GM12878 (cell line): ENCODE results near the gene EBI3. TPM values are rescaled to one million over a fixed set of nuclear protein-coding genes. Genes with fewer than 3 reads are reported as not detected.

Source experiments
- ATF3 ChIP-seq: IDR thresholded peaks from 2 replicates; pipeline ENCODE4 v1.6.1; 2011; ENCODE audit warnings: low read depth, mild to moderate bottlenecking, low read length, moderate library complexity, borderline replicate concordance; ENCODE audit errors: extremely low read depth
- ATF7 ChIP-seq: fragments of 450-650 bp; IDR thresholded peaks from 2 replicates; pipeline ENCODE4 v1.6.1; 2016; ENCODE audit warnings: low read depth, mild to moderate bottlenecking
- CREB1 ChIP-seq: IDR thresholded peaks from 2 replicates; pipeline ENCODE4 v1.6.1; 2012; ENCODE audit warnings: low read depth, mild to moderate bottlenecking, inconsistent platforms
- EGR1 ChIP-seq, 2 experiments: IDR thresholded peaks; 1 replicate in 1 of 2; 2 replicates in 1 of 2; pipeline ENCODE4 v1.6.1; 2011 to 2012; ENCODE audit warnings: low read depth in 2 of 2, low read length in 2 of 2, borderline replicate concordance in 1 of 2, mild to moderate bottlenecking in 1 of 2, moderate library complexity in 1 of 2
- FOS ChIP-seq: IDR thresholded peaks from 3 replicates; pipeline ENCODE4 v1.6.1; 2011; ENCODE audit warnings: borderline replicate concordance; ENCODE audit not compliant: insufficient read length; ENCODE audit errors: extremely low read depth
- FOXM1 ChIP-seq: IDR thresholded peaks from 2 replicates; pipeline ENCODE4 v1.6.1; 2012; ENCODE audit warnings: low read depth, mild to moderate bottlenecking, inconsistent platforms, low read length, moderate library complexity
- GATAD2B ChIP-seq: fragments of 450-650 bp; conservative IDR thresholded peaks from 2 replicates; pipeline ENCODE4 v1.6.1; 2017; ENCODE audit warnings: low read depth, mild to moderate bottlenecking, moderate library complexity
- HDAC6 ChIP-seq: fragments of 200-600 bp; sonication (generic); IDR thresholded peaks from one replicate; pipeline ENCODE4 v1.8.0; 2017; ENCODE audit warnings: antibody characterized with exemption; ENCODE audit not compliant: unreplicated experiment
- MEF2A ChIP-seq: IDR thresholded peaks from 2 replicates; pipeline ENCODE4 v1.6.1; 2011; ENCODE audit warnings: low read depth, mild to moderate bottlenecking, low read length, moderate library complexity; ENCODE audit not compliant: insufficient read depth
- MEF2B ChIP-seq: fragments of 450-650 bp; IDR thresholded peaks from 2 replicates; pipeline ENCODE4 v1.6.1; 2018; ENCODE audit warnings: mild to moderate bottlenecking, moderate library complexity; ENCODE audit not compliant: partially characterized antibody, poor library complexity, severe bottlenecking
- MTA2 ChIP-seq: fragments of 450-650 bp; IDR thresholded peaks from 2 replicates; pipeline ENCODE4 v1.6.1; 2016; ENCODE audit warnings: low read depth, mild to moderate bottlenecking, moderate library complexity
- PBX3 ChIP-seq: IDR thresholded peaks from 2 replicates; pipeline ENCODE4 v1.6.1; 2011; ENCODE audit warnings: mild to moderate bottlenecking, low read depth, low read length, moderate library complexity; ENCODE audit not compliant: insufficient replicate concordance
- POLR2AphosphoS2 ChIP-seq: IDR thresholded peaks from 2 replicates; pipeline ENCODE4 v1.6.1; 2011; ENCODE audit warnings: low read depth, mild to moderate bottlenecking, low read length, improper control_type of control experiment, moderate library complexity
- POLR2AphosphoS5 ChIP-seq: IDR thresholded peaks from 2 replicates; pipeline ENCODE4 v1.6.1; 2011; ENCODE audit warnings: mild to moderate bottlenecking, low read length, inconsistent platforms
- RCOR1 ChIP-seq: conservative IDR thresholded peaks from 2 replicates; pipeline ENCODE4 v1.6.1; 2012; ENCODE audit warnings: low read depth, low read length, improper control_type of control experiment
- SKIL ChIP-seq: fragments of 450-650 bp; IDR thresholded peaks from 2 replicates; pipeline ENCODE4 v1.6.1; 2017; ENCODE audit warnings: mild to moderate bottlenecking, low read depth, inconsistent platforms; ENCODE audit not compliant: poor library complexity, severe bottlenecking
- SMARCA5 ChIP-seq: fragments of 450-650 bp; IDR thresholded peaks from 2 replicates; pipeline ENCODE4 v1.6.1; 2017; ENCODE audit warnings: mild to moderate bottlenecking
- SREBF2 ChIP-seq: IDR thresholded peaks from 2 replicates; pipeline ENCODE4 v1.6.1; 2012; ENCODE audit warnings: mild to moderate bottlenecking, low read length
- YBX1 ChIP-seq: fragments of 450-650 bp; IDR thresholded peaks from 2 replicates; pipeline ENCODE4 v1.6.1; 2016; ENCODE audit warnings: antibody characterized with exemption
- ZBED1 ChIP-seq: IDR thresholded peaks from 2 replicates; pipeline ENCODE4 v1.6.1; 2016; ENCODE audit warnings: borderline replicate concordance
- polyA plus RNA-seq, 11 experiments: library from polyadenylated mRNA; depleted of rRNA in 4 of 11; unstranded in 6 of 11; stranded (reverse) in 5 of 11; fragments of >200 nt; fragmentation: Nextera tagmentation in 4 of 11; fragmentation: Illumina TruSeq in 1 of 11; extraction: Ambion mirVana in 4 of 11; extraction: Trizol in 1 of 11; gene quantifications; 1 replicate in 1 of 11; 2 replicates in 10 of 11; pipeline versions ENCODE4 v1.2.1 to v1.2.3, GENCODE V29; 2011 to 2016; ENCODE audit warnings: inconsistent platforms in 2 of 11, missing spikeins in 2 of 11, low read depth in 1 of 11
- total RNA-seq, 4 experiments: library from RNA; depleted of rRNA in 3 of 4; stranded (reverse); fragments of >200 nt in 3 of 4; fragmentation: Illumina TruSeq in 1 of 4; extraction: Trizol in 1 of 4; gene quantifications; 2 replicates each; pipeline versions ENCODE4 v1.2.1 to v1.2.3, GENCODE V29; 2013 to 2021
- TF ChIP-seq, protein P1 (sequence below): IDR thresholded peaks from 2 replicates; pipeline ENCODE4 v1.6.1; 2012; ENCODE audit warnings: low read length, inconsistent platforms
- TF ChIP-seq, protein P2 (sequence below): fragments of 450-650 bp; IDR thresholded peaks from 2 replicates; pipeline ENCODE4 v1.6.1; 2018; ENCODE audit warnings: borderline replicate concordance, mild to moderate bottlenecking; ENCODE audit not compliant: partially characterized antibody

Gene EBI3
- total and polyA plus RNA-seq, 10 of the 15 experiments (the other 5 are each of a cell fraction or from before 2014, with no cell fraction given), result 22.0 to 288 (median 186) TPM

DNA sequence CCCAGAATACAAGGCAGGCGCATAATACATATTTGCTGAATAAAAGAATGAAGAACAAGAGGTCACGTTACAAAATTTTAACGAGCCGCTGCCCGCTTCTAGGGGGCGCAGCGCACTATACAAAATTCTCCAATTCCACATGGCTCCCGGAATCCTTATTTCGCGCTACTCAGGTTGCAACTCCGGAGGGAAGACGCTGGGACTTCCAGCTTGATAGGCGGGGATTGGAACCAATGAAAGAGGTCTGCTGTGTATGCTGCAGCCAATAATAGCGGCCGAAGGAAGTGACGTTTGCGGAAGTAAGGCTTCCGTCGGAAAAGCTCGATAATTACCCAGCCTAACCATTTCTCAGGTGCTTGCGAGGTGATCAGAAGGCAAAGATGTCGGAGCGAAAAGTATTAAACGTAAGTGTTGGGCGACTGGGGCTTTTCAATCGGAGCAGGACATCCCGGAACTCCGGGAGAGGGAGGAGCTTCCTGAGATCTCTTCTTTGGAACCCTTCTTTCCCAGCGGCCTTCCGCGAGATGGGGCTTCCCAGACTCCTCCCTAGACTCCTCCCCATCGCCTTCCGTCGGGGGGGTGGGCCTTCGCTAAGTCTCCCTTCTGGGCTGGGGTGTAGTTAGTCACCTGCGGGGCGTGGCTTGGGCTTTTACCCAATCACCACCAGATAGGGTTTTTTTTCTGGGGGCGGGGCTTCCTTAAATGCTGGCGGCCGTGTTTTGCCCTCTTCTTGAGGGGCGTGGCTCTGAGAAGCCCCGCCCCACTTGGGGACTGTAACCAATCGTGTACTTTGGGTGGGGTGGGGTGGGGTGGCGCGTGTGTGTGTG lies 17.7 kb downstream of the EBI3 start, which contains the start of gene YJU2 (continued):
- TF ChIP-seq SKIL (peak; percentile 88), GATAD2B (peak; percentile 60; the same call in 1 of the 2 replicates), MEF2A (0 out of 2 replicates have a peak, but pooled peaks have one; percentile 0), EGR1 (IDR thresholded peaks at IDR 0.05; ENCODE audit: borderline replicate concordance in 1 of 2, low read depth in 2 of 2, low read length in 2 of 2) (peak in 1 of 2 experiments; percentile 62; a peak in 2 of 3 replicates), RCOR1 (no peak), HDAC6 (peak; percentile 50), SMARCA5 (no peak; the same call in 1 of the 2 replicates), FOS (peak; percentile 97), MTA2 (peak; percentile 10; the same call in 1 of the 2 replicates), SREBF2 (no peak), POLR2AphosphoS5 (peak; percentile 98), MEF2B (no peak), FOXM1 (peak; percentile 91), ATF7 (peak; percentile 80), ZBED1 (peak; percentile 53; the same call in 1 of the 2 replicates), ATF3 (no peak), POLR2AphosphoS2 (peak; percentile 97), YBX1 (no peak), PBX3 (peak; percentile 100), CREB1 (peak; percentile 96)
- TF ChIP-seq, protein P1, sequence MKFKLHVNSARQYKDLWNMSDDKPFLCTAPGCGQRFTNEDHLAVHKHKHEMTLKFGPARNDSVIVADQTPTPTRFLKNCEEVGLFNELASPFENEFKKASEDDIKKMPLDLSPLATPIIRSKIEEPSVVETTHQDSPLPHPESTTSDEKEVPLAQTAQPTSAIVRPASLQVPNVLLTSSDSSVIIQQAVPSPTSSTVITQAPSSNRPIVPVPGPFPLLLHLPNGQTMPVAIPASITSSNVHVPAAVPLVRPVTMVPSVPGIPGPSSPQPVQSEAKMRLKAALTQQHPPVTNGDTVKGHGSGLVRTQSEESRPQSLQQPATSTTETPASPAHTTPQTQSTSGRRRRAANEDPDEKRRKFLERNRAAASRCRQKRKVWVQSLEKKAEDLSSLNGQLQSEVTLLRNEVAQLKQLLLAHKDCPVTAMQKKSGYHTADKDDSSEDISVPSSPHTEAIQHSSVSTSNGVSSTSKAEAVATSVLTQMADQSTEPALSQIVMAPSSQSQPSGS, result peak; percentile 80
- TF ChIP-seq, protein P2, sequence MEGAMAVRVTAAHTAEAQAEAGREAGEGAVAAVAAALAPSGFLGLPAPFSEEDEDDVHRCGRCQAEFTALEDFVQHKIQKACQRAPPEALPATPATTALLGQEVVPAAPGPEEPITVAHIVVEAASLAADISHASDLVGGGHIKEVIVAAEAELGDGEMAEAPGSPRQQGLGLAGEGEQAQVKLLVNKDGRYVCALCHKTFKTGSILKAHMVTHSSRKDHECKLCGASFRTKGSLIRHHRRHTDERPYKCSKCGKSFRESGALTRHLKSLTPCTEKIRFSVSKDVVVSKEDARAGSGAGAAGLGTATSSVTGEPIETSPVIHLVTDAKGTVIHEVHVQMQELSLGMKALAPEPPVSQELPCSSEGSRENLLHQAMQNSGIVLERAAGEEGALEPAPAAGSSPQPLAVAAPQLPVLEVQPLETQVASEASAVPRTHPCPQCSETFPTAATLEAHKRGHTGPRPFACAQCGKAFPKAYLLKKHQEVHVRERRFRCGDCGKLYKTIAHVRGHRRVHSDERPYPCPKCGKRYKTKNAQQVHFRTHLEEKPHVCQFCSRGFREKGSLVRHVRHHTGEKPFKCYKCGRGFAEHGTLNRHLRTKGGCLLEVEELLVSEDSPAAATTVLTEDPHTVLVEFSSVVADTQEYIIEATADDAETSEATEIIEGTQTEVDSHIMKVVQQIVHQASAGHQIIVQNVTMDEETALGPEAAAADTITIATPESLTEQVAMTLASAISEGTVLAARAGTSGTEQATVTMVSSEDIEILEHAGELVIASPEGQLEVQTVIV, result peak; percentile 95
